CD4-positive, alpha-beta memory T cell (primary cell): ENCODE measurements around the gene FHOD1. TPM values are rescaled to one million over a fixed set of nuclear protein-coding genes. Genes with fewer than 3 reads are reported as not detected.

Source experiments
- CTCF ChIA-PET: fragments of 350-600 bp; sonication (Branson Sonifier 250); formaldehyde crosslinking; loops from one replicate; lab custom pipeline; 2021; ENCODE audit warnings: inconsistent platforms; ENCODE audit not compliant: partially characterized antibody; lab: Charles Lee
- POLR2A ChIA-PET: fragments of 350-600 bp; sonication (Branson Sonifier 250); formaldehyde crosslinking; loops from one replicate; lab custom pipeline; 2021; ENCODE audit not compliant: partially characterized antibody; lab: Charles Lee
- DNase-seq, 5 donors: peaks; one replicate each; pipeline versions ENCODE4 v3.0.0 to v3.0.0-alpha.2; 2020 to 2022; ENCODE audit warnings: mixed read lengths in 1 of 5
- H3K27ac ChIP-seq: one replicate; pipeline ENCODE4 v1.7.0; 2013; ENCODE audit warnings: low read depth, low read length
- H3K27me3 ChIP-seq: 2 replicates; pipeline ENCODE4 v1.7.0; 2013; ENCODE audit warnings: mild to moderate bottlenecking, low read length, moderate library complexity; ENCODE audit not compliant: insufficient read depth
- H3K36me3 ChIP-seq: 2 replicates; pipeline ENCODE4 v1.7.0; 2013; ENCODE audit warnings: mild to moderate bottlenecking, low read length, moderate library complexity; ENCODE audit not compliant: insufficient read depth
- H3K4me1 ChIP-seq: 2 replicates; pipeline ENCODE4 v1.7.0; 2013; ENCODE audit warnings: mild to moderate bottlenecking, low read length, moderate library complexity; ENCODE audit not compliant: insufficient read depth
- H3K4me3 ChIP-seq, 2 donors: one replicate each; pipeline ENCODE4 v1.7.0; 2013; ENCODE audit warnings: low read length in 2 of 2, mild to moderate bottlenecking in 1 of 2
- H3K9me3 ChIP-seq, 2 donors: one replicate each; pipeline ENCODE4 v1.7.0; 2013; ENCODE audit warnings: low read length in 2 of 2, control low read depth in 1 of 2; ENCODE audit not compliant: control insufficient read depth in 1 of 2
- H3K27ac Mint-ChIP-seq, 7 donors: one replicate each; pipeline ENCODE4 v1.8.0; 2020 to 2021; ENCODE audit warnings: mixed read lengths in 7 of 7, mild to moderate bottlenecking in 6 of 7, inconsistent platforms in 3 of 7, moderate library complexity in 3 of 7
- H3K27me3 Mint-ChIP-seq, 2 donors: one replicate each; pipeline ENCODE4 v1.8.0; 2020 to 2021; ENCODE audit warnings: mixed read lengths in 2 of 2
- H3K36me3 Mint-ChIP-seq, 2 donors: one replicate each; pipeline ENCODE4 v1.8.0; 2020 to 2021; ENCODE audit warnings: mixed read lengths in 2 of 2, inconsistent platforms in 1 of 2, mild to moderate bottlenecking in 1 of 2
- H3K4me1 Mint-ChIP-seq, 4 donors: one replicate each; pipeline ENCODE4 v1.8.0; 2020 to 2021; ENCODE audit warnings: mixed read lengths in 4 of 4, mild to moderate bottlenecking in 1 of 4
- H3K4me3 Mint-ChIP-seq, 8 donors: one replicate each; pipeline ENCODE4 v1.8.0; 2020 to 2021; ENCODE audit warnings: mixed read lengths in 8 of 8, mild to moderate bottlenecking in 7 of 8, moderate library complexity in 6 of 8, inconsistent platforms in 3 of 8
- H3K9me3 Mint-ChIP-seq, 8 donors: one replicate each; pipeline ENCODE4 v1.8.0; 2020 to 2021; ENCODE audit warnings: mixed read lengths in 8 of 8, mild to moderate bottlenecking in 5 of 8, inconsistent platforms in 3 of 8, moderate library complexity in 1 of 8
- intact Hi-C: fragments of 100-400 bp; cut with micrococcal nuclease; formaldehyde crosslinking; loops from one replicate; pipeline ENCODE4 v1.15.1; 2023
- polyA plus RNA-seq, 2 donors: library from polyadenylated mRNA; unstranded; fragments of 300-500 nt; fragmentation: Illumina TruSeq; gene quantifications; one replicate each; pipeline ENCODE4 v1.2.3, GENCODE V29; 2021
- total RNA-seq, 2 experiments: library from RNA; stranded (reverse); gene quantifications; one replicate each; pipeline ENCODE4 v1.2.3, GENCODE V29; 2021

Gene FHOD1
- total RNA-seq, result 10 to 100 TPM; 56.0 to 63.3 TPM
- 1 to 10 TPM; 3.3 to 5.9 TPM for polyA plus RNA-seq

DNA sequence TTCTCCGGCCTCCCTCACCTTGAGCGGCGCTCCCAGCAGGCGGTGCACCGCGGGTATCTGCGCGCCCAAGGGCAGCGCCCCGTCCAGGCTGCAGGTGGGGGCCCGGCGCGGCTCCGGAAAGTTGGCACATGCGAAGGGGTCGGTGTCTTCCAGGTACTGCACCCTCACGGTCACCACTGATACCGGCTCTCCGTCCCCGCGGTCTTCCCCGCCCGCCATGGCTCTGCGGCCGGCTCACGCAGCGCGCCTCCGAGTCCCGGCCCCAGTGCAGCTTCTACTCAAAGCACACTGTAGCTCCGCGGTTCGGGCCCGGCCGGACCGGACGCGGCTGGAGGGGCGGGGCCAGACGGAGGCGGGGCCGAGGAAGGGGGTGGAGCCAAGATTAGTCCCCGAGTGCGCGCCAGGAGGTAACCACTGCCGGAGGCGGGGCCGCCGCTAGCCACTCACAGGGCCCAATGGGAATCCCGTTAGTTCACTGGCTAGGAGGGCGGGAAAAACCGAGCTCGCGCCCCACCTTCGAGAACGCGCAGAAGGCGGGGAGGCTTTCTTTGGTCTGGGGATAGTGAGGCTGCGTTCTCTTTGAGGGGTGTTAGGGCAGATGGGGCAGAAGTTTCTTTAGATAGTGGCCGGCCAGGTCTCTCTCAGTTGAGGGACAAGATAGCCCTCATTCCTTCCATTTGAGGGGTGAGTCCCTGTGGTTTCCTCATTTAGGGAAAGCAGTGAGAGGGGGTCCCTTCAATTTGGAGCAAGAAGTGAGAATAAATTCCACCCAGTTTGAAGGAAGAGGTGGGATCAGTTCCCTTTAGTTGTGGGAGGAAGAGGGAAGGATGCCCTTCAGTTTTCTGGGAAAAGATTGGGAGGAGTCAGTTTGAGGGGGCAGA, at the start of gene FHOD1:
Gene FHOD1 (minus strand): TSS at position 290 of the 881 bp plus-strand sequence. CDS start 71 bp downstream, at position 219.
- Mint-ChIP-seq H3K27me3 (peaks cover 2 to 3% of the 10 kb centered on the region in 2 donors), H3K9me3 (no peaks in the 10 kb centered on the region), H3K4me1 (peaks cover 26 to 59% (median 44%) of the 10 kb centered on the region in 4 donors), H3K4me3 (peak within 1 kb of the TSS; percentile 84 to 95 (median 91)), H3K27ac (peak within 1 kb of the TSS; percentile 84 to 100 (median 95)), H3K36me3 (peaks cover 0 to 9% of the 10 kb centered on the region in 2 donors)
- intact Hi-C loops, result loop anchor here (1.0 to 5.0 kb wide), 7 partner anchors 11 to 85 kb away; partner anchors contain the start of genes E2F4, HSF4, MATCAP1 and PLEKHG4
- no peaks in the 10 kb centered on the region for H3K36me3 ChIP-seq
- H3K27me3 ChIP-seq, result no peaks in the 10 kb centered on the region
- H3K27ac ChIP-seq, result peak within 1 kb of the TSS; percentile 82
- POLR2A ChIA-PET, result interaction anchor here (0.6 to 10.5 kb wide), 10 partner anchors 13 to 229 kb away, joined by 3 to 259 read pairs (median 4); partner anchors contain the start of genes FBXL8, TMEM208 and TRADD
- DNase-seq, result peak; percentile 92 to 96 (median 93)
- H3K4me1 ChIP-seq, result peaks cover 54% of the 10 kb centered on the region
- peak within 1 kb of the TSS; percentile 73 to 85 for H3K4me3 ChIP-seq
- CTCF ChIA-PET, result interaction anchor here (0.8 to 1.8 kb wide), 8 partner anchors 9 to 281 kb away, joined by 3 to 10 read pairs (median 3); partner anchors contain the start of genes ATP6V0D1 and TMEM208
- H3K9me3 ChIP-seq, result no peaks in the 10 kb centered on the region

DNA sequence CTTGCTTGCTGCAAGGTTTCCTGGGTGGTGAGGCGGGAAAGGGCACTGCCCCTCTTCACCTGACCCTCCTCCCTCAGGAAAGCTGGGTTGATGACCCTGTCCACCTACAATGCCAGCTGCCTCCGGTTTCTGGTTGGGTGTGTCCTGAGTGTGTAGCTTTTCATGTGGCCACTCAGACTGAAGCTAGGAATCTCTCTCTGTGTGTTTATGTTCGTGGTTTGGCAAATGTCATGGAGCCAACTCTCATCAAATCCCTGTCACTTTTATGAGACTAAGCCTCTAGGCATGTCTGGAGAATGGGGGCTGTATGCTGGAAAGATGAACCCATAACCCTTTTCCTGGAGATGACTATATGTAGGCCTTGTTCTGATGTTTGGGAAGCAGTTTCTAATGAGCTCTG, 49.1 kb upstream of the FHOD1 start:
- Histone ChIP-seq H3K4me3 (no peak overlapping the region), H3K27ac (no peak overlapping the region), H3K4me1 (no peaks in the 10 kb centered on the region), H3K36me3 (no peaks in the 10 kb centered on the region), H3K27me3 (no peaks in the 10 kb centered on the region), H3K9me3 (no peaks in the 10 kb centered on the region)
- H3K27me3 Mint-ChIP-seq, result peaks cover 0 to 5% of the 10 kb centered on the region in 2 donors
- CTCF ChIA-PET, result interaction anchor here (0.6 to 1.1 kb wide), 2 partner anchors 11 to 19 kb away, joined by 3 to 5 read pairs; no protein-coding TSS in a partner anchor
- no peaks in the 10 kb centered on the region for H3K4me1 Mint-ChIP-seq
- no peak for DNase-seq
- POLR2A ChIA-PET, result no interaction called here
- no peak overlapping the region for H3K4me3 Mint-ChIP-seq
- intact Hi-C loops, result no loop called here
- H3K36me3 Mint-ChIP-seq, result no peaks in the 10 kb centered on the region
- no peaks in the 10 kb centered on the region for H3K9me3 Mint-ChIP-seq
- peak overlapping the region in 1 of 7 donors; percentile 5 for H3K27ac Mint-ChIP-seq

DNA sequence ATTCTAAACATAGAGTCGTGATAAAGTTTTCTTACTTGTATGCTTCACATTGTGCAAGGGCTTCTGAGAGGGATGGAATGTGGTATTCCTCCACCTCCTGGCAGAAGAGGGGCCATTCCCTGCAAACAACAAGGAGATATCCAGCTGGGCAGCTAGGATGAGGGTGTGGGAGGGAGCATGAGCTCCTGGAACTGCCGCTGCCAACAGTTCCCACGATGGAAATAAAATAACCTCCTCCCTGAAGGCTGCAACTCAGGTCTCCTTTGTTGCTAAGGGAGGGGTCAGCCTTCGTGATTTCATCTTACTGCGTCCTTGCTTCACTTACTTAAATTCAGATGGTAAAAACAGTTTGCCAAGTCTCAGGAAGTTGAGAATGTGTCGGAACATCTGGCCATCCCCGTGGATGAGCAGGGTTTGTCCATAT, 47.7 kb upstream of the FHOD1 start:
- Mint-ChIP-seq H3K27me3 (peaks cover 0 to 3% of the 10 kb centered on the region in 2 donors), H3K4me1 (peaks cover 0 to 9% (median 4%) of the 10 kb centered on the region in 4 donors), H3K4me3 (no peak overlapping the region), H3K9me3 (no peaks in the 10 kb centered on the region), H3K27ac (no peak overlapping the region), H3K36me3 (no peaks in the 10 kb centered on the region)
- Histone ChIP-seq H3K4me3 (no peak overlapping the region), H3K27ac (no peak overlapping the region), H3K27me3 (no peaks in the 10 kb centered on the region), H3K36me3 (no peaks in the 10 kb centered on the region), H3K9me3 (no peaks in the 10 kb centered on the region), H3K4me1 (peaks cover 8% of the 10 kb centered on the region)
- ChIA-PET POLR2A (interaction anchor here (1.2 kb wide), 1 partner anchor 9 kb away, joined by 3 read pairs; no protein-coding TSS in a partner anchor), CTCF (no interaction called here)
- DNase-seq, result no peak
- intact Hi-C loops, result no loop called here

DNA sequence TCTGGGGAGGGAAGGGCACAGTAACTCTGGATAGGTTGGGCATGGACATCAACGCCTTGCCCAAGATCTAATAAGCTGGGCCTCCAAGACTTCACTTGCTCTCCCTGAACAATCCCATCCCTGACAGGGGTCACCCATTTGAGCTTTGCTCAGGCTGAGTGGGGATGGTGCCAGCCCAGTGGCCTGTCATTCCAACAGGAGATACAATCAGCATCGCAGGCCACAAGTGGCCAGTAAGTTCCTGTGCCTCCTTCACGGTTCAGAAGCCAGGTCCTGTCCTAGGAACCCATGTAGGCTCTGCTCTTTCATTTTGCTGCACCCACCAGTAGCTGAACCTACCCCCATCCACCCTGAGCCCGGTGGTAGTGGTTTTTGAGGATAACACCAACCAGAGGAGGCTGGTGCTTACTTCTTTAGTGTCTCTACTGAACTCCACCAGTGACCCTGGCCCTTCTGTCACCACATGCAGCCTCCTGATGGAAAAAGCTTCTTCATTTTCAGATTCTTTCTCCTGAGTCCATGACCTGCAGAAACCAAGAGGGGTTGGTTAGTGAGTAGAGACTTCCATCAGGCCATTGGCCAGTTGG, 47.0 kb upstream of the FHOD1 start:
- H3K4me1 ChIP-seq, result peaks cover 13% of the 10 kb centered on the region
- POLR2A ChIA-PET, result interaction anchor here (1.2 kb wide), 1 partner anchor 9 kb away, joined by 3 read pairs; no protein-coding TSS in a partner anchor
- intact Hi-C loops, result no loop called here
- H3K27ac ChIP-seq, result no peak overlapping the region
- no peak overlapping the region for H3K27ac Mint-ChIP-seq
- peaks cover 0 to 3% of the 10 kb centered on the region in 2 donors for H3K27me3 Mint-ChIP-seq
- H3K27me3 ChIP-seq, result no peaks in the 10 kb centered on the region
- no peak overlapping the region for H3K4me3 Mint-ChIP-seq
- H3K9me3 ChIP-seq, result no peaks in the 10 kb centered on the region
- no peak for DNase-seq
- H3K36me3 Mint-ChIP-seq, result no peaks in the 10 kb centered on the region
- no peaks in the 10 kb centered on the region for H3K9me3 Mint-ChIP-seq
- no peak overlapping the region for H3K4me3 ChIP-seq
- H3K4me1 Mint-ChIP-seq, result peaks cover 4 to 16% (median 10%) of the 10 kb centered on the region in 4 donors
- H3K36me3 ChIP-seq, result no peaks in the 10 kb centered on the region
- CTCF ChIA-PET, result no interaction called here

- Histone ChIP-seq H3K36me3 (no peaks in the 10 kb centered on the region), H3K4me1 (peaks cover 13% of the 10 kb centered on the region), H3K4me3 (no peak overlapping the region), H3K27me3 (no peaks in the 10 kb centered on the region), H3K27ac (no peak overlapping the region), H3K9me3 (no peaks in the 10 kb centered on the region)
- intact Hi-C loops, result no loop called here
- Mint-ChIP-seq H3K4me3 (no peak overlapping the region), H3K27me3 (no peaks in the 10 kb centered on the region), H3K27ac (no peak overlapping the region), H3K4me1 (peaks cover 4 to 17% (median 10%) of the 10 kb centered on the region in 4 donors), H3K9me3 (no peaks in the 10 kb centered on the region), H3K36me3 (no peaks in the 10 kb centered on the region)
- CTCF ChIA-PET, result no interaction called here
- POLR2A ChIA-PET, result no interaction called here
- DNase-seq, result no peak
Measured at GRCh38 chr16:67291461-67291860, 44.2 kb upstream of the FHOD1 start.

- Mint-ChIP-seq H3K4me3 (no peak overlapping the region), H3K27me3 (no peaks in the 10 kb centered on the region), H3K9me3 (no peaks in the 10 kb centered on the region), H3K4me1 (peaks cover 4 to 17% (median 12%) of the 10 kb centered on the region in 4 donors), H3K36me3 (peaks cover 0 to 3% of the 10 kb centered on the region in 2 donors), H3K27ac (no peak overlapping the region)
- Histone ChIP-seq H3K4me3 (no peak overlapping the region), H3K27ac (no peak overlapping the region), H3K4me1 (peaks cover 13% of the 10 kb centered on the region), H3K27me3 (no peaks in the 10 kb centered on the region), H3K9me3 (no peaks in the 10 kb centered on the region), H3K36me3 (no peaks in the 10 kb centered on the region)
- no peak for DNase-seq
- intact Hi-C loops, result no loop called here
- ChIA-PET CTCF (no interaction called here), POLR2A (no interaction called here)
Measured at GRCh38 chr16:67287960-67288359, 40.7 kb upstream of the FHOD1 start.
